Neural progenitor cell (in vitro differentiated cells): ENCODE data around the gene MRPL36.

Source experiments
- CTCF ChIP-seq: fragments of 200-600 bp; sonication (generic); IDR thresholded peaks from 2 replicates; pipeline ENCODE4 v1.5.1; 2017; ENCODE audit warnings: antibody characterized with exemption, mild to moderate bottlenecking
- EZH2 ChIP-seq: fragments of 200-600 bp; sonication (generic); IDR thresholded peaks from 2 replicates; pipeline ENCODE4 v1.6.1; 2017; ENCODE audit warnings: antibody characterized with exemption, mild to moderate bottlenecking, moderate library complexity
- EZH2phosphoT487 ChIP-seq: fragments of 200-600 bp; sonication (generic); IDR thresholded peaks from 2 replicates; pipeline ENCODE4 v1.6.1; 2017; ENCODE audit warnings: antibody characterized with exemption

- TF ChIP-seq CTCF: no peak
- no peak for TF ChIP-seq EZH2
- TF ChIP-seq EZH2phosphoT487: no peak
Observed at GRCh38 chr5:1820381-1820780, 20.7 kb upstream of the MRPL36 start.
